Body of pancreas (tissue), 4 donors: ENCODE data around the gene PRKCB. TPM values are rescaled to one million over a fixed set of nuclear protein-coding genes. Genes with fewer than 3 reads are reported as not detected.

Experiments used
- ATAC-seq: fragments of 150-250 bp; one replicate; pipeline ENCODE4 v1.9.1; 2016
- DNase-seq, 4 donors: peaks; one replicate each; pipeline ENCODE4 v3.0.0-alpha.2; 2019
- H3K27ac ChIP-seq, 4 donors: fragments of 200-600 bp; sonication (generic); 1 replicate in 3 of 4; 2 replicates in 1 of 4; pipeline versions ENCODE4 v1.5.1 to v1.6.1; 2016 to 2019; ENCODE audit warnings: mild to moderate bottlenecking in 1 of 4, mixed read lengths in 1 of 4, moderate library complexity in 1 of 4
- H3K27me3 ChIP-seq, 2 donors: fragments of 200-600 bp; sonication (generic); one replicate each; pipeline ENCODE4 v1.6.0; 2016; ENCODE audit warnings: mild to moderate bottlenecking in 1 of 2
- H3K36me3 ChIP-seq, 2 donors: fragments of 200-600 bp; sonication (generic); replicated peaks in 1 of 2; 2 replicates each; pipeline ENCODE4 v1.5.1; 2016; ENCODE audit warnings: low read depth in 2 of 2; ENCODE audit not compliant: insufficient read depth in 1 of 2
- H3K4me1 ChIP-seq: fragments of 200-600 bp; sonication (generic); one replicate; pipeline ENCODE4 v1.6.0; 2016
- H3K4me3 ChIP-seq, 2 donors: fragments of 200-600 bp; sonication (generic); 1 replicate in 1 of 2; 2 replicates in 1 of 2; pipeline ENCODE4 v1.5.1; 2016 to 2019
- H3K9me3 ChIP-seq, 3 donors: fragments of 200-600 bp; sonication (generic); 1 replicate in 2 of 3; 2 replicates in 1 of 3; pipeline ENCODE4 v1.5.1; 2016
- CTCF ChIP-seq, 7 experiments: fragments of 450-650 bp in 4 of 7; fragments of 200-600 bp in 3 of 7; sonication (generic) in 3 of 7; IDR thresholded peaks; one replicate each; pipeline ENCODE4 v1.5.1; 2016 to 2019; ENCODE audit warnings: antibody characterized with exemption in 7 of 7
- POLR2A ChIP-seq, 3 donors: fragments of 450-650 bp; IDR thresholded peaks; one replicate each; pipeline ENCODE4 v1.6.1; 2016; ENCODE audit warnings: antibody characterized with exemption in 3 of 3, mild to moderate bottlenecking in 2 of 3
- WGBS, 2 donors: methylation state at CpG; one replicate each; pipeline ENCODE4 v1.1.5; 2017; 5-methylcytosine and 5-hydroxymethylcytosine counted together
- intact Hi-C: fragments of 100-400 bp; cut with DNase I; formaldehyde crosslinking; loops from one replicate; pipeline ENCODE4 v1.15.1; 2023
- total RNA-seq, 2 donors: library from RNA; depleted of rRNA; stranded (reverse); fragments of >200 nt; gene quantifications; one replicate each; pipeline ENCODE4 v1.1.0, GENCODE V29; 2016

Gene PRKCB
- total RNA-seq, 2 donors from 2014 or later: 0.33 to 10.6 TPM

- 62 to 67% methylated on average over 1 of the region's 1 CpG for WGBS, 2 donors
- Histone ChIP-seq H3K36me3 (no peaks in the 10 kb centered on the region), H3K27me3 (no peaks in the 10 kb centered on the region), H3K27ac (no peak overlapping the region), H3K4me1 (no peaks in the 10 kb centered on the region), H3K9me3 (no peaks in the 10 kb centered on the region), H3K4me3 (no peak overlapping the region)
- no peak for ATAC-seq
- no peak for DNase-seq
- intact Hi-C loops: no loop called here
- TF ChIP-seq POLR2A (IDR thresholded peaks at IDR 0.05): no peak
- TF ChIP-seq CTCF (IDR thresholded peaks at IDR 0.05): no peak
These were observed 239.5 kb downstream of the PRKCB start for GRCh38 chr16:24075302-24075701.

- Histone ChIP-seq H3K27ac (no peak overlapping the region), H3K36me3 (no peaks in the 10 kb centered on the region), H3K9me3 (no peaks in the 10 kb centered on the region), H3K27me3 (no peaks in the 10 kb centered on the region), H3K4me1 (no peaks in the 10 kb centered on the region), H3K4me3 (no peak overlapping the region)
- intact Hi-C loops: no loop called here
- TF ChIP-seq POLR2A (IDR thresholded peaks at IDR 0.05) (no peak), CTCF (IDR thresholded peaks at IDR 0.05) (no peak)
- DNase-seq: no peak
- 28 to 40% methylated on average over 6 of the region's 6 CpGs for WGBS, 2 donors
- no peak for ATAC-seq
These were observed 240.3 kb downstream of the PRKCB start for GRCh38 chr16:24075931-24076716.

GRCh38 chr16:24077292-24077691 is 241.5 kb downstream of the PRKCB start:
- TF ChIP-seq CTCF (IDR thresholded peaks at IDR 0.05) (no peak), POLR2A (IDR thresholded peaks at IDR 0.05) (no peak)
- WGBS, 2 donors: 56 to 62% methylated on average over 1 of the region's 1 CpG
- Histone ChIP-seq H3K9me3 (no peaks in the 10 kb centered on the region), H3K4me1 (no peaks in the 10 kb centered on the region), H3K27me3 (no peaks in the 10 kb centered on the region), H3K4me3 (no peak overlapping the region), H3K27ac (no peak overlapping the region), H3K36me3 (no peaks in the 10 kb centered on the region)
- ATAC-seq (no peak), DNase-seq (no peak)
- intact Hi-C loops: no loop called here

GRCh38 chr16:24077966-24078365 is 242.2 kb downstream of the PRKCB start:
- no peaks in the 10 kb centered on the region for H3K9me3 ChIP-seq
- DNase-seq (no peak), ATAC-seq (no peak)
- TF ChIP-seq POLR2A (IDR thresholded peaks at IDR 0.05) (no peak), CTCF (IDR thresholded peaks at IDR 0.05) (no peak)
- 33 to 54% methylated on average over 5 to 8 of the region's 8 CpGs for WGBS, 2 donors
- no peaks in the 10 kb centered on the region for H3K4me1 ChIP-seq
- intact Hi-C loops: no loop called here
- H3K36me3 ChIP-seq: no peaks in the 10 kb centered on the region
- H3K27me3 ChIP-seq: no peaks in the 10 kb centered on the region
- H3K27ac ChIP-seq: no peak overlapping the region
- no peak overlapping the region for H3K4me3 ChIP-seq

- intact Hi-C loops: no loop called here
- no peak for ATAC-seq
- H3K4me3 ChIP-seq: no peak overlapping the region
- no peaks in the 10 kb centered on the region for H3K4me1 ChIP-seq
- H3K9me3 ChIP-seq: no peaks in the 10 kb centered on the region
- no peak for DNase-seq
- no peak overlapping the region for H3K27ac ChIP-seq
- WGBS, 2 donors: 41 to 57% methylated on average over 5 of the region's 5 CpGs
- H3K36me3 ChIP-seq: no peaks in the 10 kb centered on the region
- no peak for TF ChIP-seq POLR2A (IDR thresholded peaks at IDR 0.05)
- no peak for TF ChIP-seq CTCF (IDR thresholded peaks at IDR 0.05)
- H3K27me3 ChIP-seq: no peaks in the 10 kb centered on the region
These were observed 249.9 kb downstream of the PRKCB start for GRCh38 chr16:24085666-24086065.
